ENCODE measurements around the gene FAM221B. TPM values are rescaled to one million over a fixed set of nuclear protein-coding genes. Genes with fewer than 3 reads are reported as not detected.
A peak's percentile ranks its signal among the peaks of the same experiment; 100 is the strongest.

The FAM221B gene
- total and polyA plus RNA-seq, 2 donors (not counting 1 experiment from before 2014, with no cell fraction given) = not detected

GRCh38 chr9:35790385-35791296, 37.9 kb downstream of the FAM221B start:
- peak; percentile 79 for DNase-seq
- WGBS (ENCODE audit: insufficient coverage) = 80% methylated on average over 28 of the region's 37 CpGs
- H3K36me3 ChIP-seq (replicated peaks in 1 of 2; ENCODE audit: control extremely low read depth in 1 of 2, control insufficient read depth in 1 of 2, extremely low read depth in 1 of 2, insufficient read depth in 2 of 2, low read length in 1 of 2) = peaks cover 0 to 5% of the 10 kb centered on the region in 2 experiments
- H3K4me1 ChIP-seq (ENCODE audit: control insufficient read depth in 2 of 2, insufficient read depth in 2 of 2, low read length in 2 of 2) = peaks cover 5% of the 10 kb centered on the region in 2 donors
- TF ChIP-seq, protein P1, sequence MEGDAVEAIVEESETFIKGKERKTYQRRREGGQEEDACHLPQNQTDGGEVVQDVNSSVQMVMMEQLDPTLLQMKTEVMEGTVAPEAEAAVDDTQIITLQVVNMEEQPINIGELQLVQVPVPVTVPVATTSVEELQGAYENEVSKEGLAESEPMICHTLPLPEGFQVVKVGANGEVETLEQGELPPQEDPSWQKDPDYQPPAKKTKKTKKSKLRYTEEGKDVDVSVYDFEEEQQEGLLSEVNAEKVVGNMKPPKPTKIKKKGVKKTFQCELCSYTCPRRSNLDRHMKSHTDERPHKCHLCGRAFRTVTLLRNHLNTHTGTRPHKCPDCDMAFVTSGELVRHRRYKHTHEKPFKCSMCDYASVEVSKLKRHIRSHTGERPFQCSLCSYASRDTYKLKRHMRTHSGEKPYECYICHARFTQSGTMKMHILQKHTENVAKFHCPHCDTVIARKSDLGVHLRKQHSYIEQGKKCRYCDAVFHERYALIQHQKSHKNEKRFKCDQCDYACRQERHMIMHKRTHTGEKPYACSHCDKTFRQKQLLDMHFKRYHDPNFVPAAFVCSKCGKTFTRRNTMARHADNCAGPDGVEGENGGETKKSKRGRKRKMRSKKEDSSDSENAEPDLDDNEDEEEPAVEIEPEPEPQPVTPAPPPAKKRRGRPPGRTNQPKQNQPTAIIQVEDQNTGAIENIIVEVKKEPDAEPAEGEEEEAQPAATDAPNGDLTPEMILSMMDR (IDR thresholded peaks at IDR 0.05) = peak; percentile 93
- TF ChIP-seq EZH2 (IDR thresholded peaks at IDR 0.05; ENCODE audit: borderline replicate concordance, insufficient read depth, low read depth, low read length, poor library complexity, severe bottlenecking) = no peak
- H3K79me2 ChIP-seq (ENCODE audit: control insufficient read depth, insufficient read depth, low read length) = peaks cover 8% of the 10 kb centered on the region
- no peak overlapping the region for H3K4me3 ChIP-seq (ENCODE audit: control extremely low read depth in 1 of 5, extremely low read depth in 1 of 5, insufficient read depth in 1 of 5, low read depth in 2 of 5, low read length in 4 of 5)
- POLR2A ChIA-PET = interaction anchor here (1.5 kb wide), 1 partner anchor 36 kb away, joined by 3 read pairs; no protein-coding TSS in a partner anchor
- Mint-ChIP-seq H3K4me1 (peaks cover 9% of the 10 kb centered on the region), H3K27me3 (peaks cover 4% of the 10 kb centered on the region), H3K9me3 (ENCODE audit: insufficient read depth) (no peaks in the 10 kb centered on the region), H3K4me3 (peak overlapping the region; percentile 41), H3K27ac (peak overlapping the region; percentile 26)
- CTCF ChIA-PET = interaction anchor here (0.6 to 6.0 kb wide), 48 partner anchors 8 to 232 kb away, joined by 3 to 176 read pairs (median 5); partner anchors contain the start of genes CREB3, FAM221B, GBA2 and HINT2
- no peak overlapping the region for H3K4me2 ChIP-seq (replicated peaks; ENCODE audit: low read depth, low read length, poor library complexity, severe bottlenecking)
- intact Hi-C loops (cut with micrococcal nuclease) = loop anchor here (1.0 to 2.0 kb wide), 3 partner anchors 34 to 92 kb away; no protein-coding TSS in a partner anchor
- no peak overlapping the region for H2AFZ ChIP-seq (ENCODE audit: insufficient read depth, low read depth, low read length, poor library complexity, severe bottlenecking)
- H3K27ac ChIP-seq (ENCODE audit: low read length in 2 of 2) = no peak overlapping the region
- no peak overlapping the region for H3K9ac ChIP-seq (ENCODE audit: low read length)
- H3K27me3 ChIP-seq (replicated peaks in 1 of 4; ENCODE audit: control extremely low read depth in 1 of 4, control insufficient read depth in 3 of 4, insufficient read depth in 4 of 4, low read length in 3 of 4) = peaks cover 0 to 6% (median 3%) of the 10 kb centered on the region in 4 experiments
- peak; percentile 92 for ATAC-seq (ENCODE audit: low read depth)
- H3K9me3 ChIP-seq (ENCODE audit: control extremely low read depth in 1 of 3, control insufficient read depth in 2 of 3, insufficient read depth in 1 of 3, low read length in 2 of 3) = no peaks in the 10 kb centered on the region
- H4K20me1 ChIP-seq (ENCODE audit: control insufficient read depth, insufficient read depth, low read length, poor library complexity, severe bottlenecking) = peaks cover 9% of the 10 kb centered on the region

Data from B cell (primary cell).